GM12878 (cell line): ENCODE results near the gene PNMT. TPM values are rescaled to one million over a fixed set of nuclear protein-coding genes. Genes with fewer than 3 reads are reported as not detected.

Experiments
- BHLHE40 ChIP-seq, 2 experiments: fragments of 450-650 bp in 1 of 2; IDR thresholded peaks; 2 replicates each; pipeline ENCODE4 v1.6.1; 2011 to 2017; ENCODE audit warnings: low read depth in 2 of 2, borderline replicate concordance in 1 of 2, improper control_type of control experiment in 1 of 2, low read length in 1 of 2, mild to moderate bottlenecking in 1 of 2
- CBX3 ChIP-seq: fragments of 200-600 bp; sonication (generic); IDR thresholded peaks from 2 replicates; pipeline ENCODE4 v1.6.1; 2016; ENCODE audit warnings: low read depth, borderline replicate concordance
- CBX5 ChIP-seq: sonication (generic); IDR thresholded peaks from 2 replicates; pipeline ENCODE4 v1.6.1; 2016; ENCODE audit warnings: low read depth, moderate library complexity, mild to moderate bottlenecking, inconsistent platforms
- CEBPZ ChIP-seq: fragments of 150-350 bp; IDR thresholded peaks from 2 replicates; pipeline ENCODE4 v1.6.1; 2016; ENCODE audit warnings: low read depth, low read length
- EED ChIP-seq: sonication (generic); IDR thresholded peaks from 2 replicates; pipeline ENCODE4 v1.6.1; 2016; ENCODE audit warnings: antibody characterized with exemption, low read depth
- EP300 ChIP-seq, 2 experiments: fragments of 150-350 bp in 1 of 2; IDR thresholded peaks; 2 replicates each; pipeline ENCODE4 v1.6.1; 2011 to 2012; ENCODE audit warnings: low read depth in 2 of 2, low read length in 2 of 2, borderline replicate concordance in 1 of 2, improper control_type of control experiment in 1 of 2, inconsistent platforms in 1 of 2; ENCODE audit not compliant: control insufficient read depth in 1 of 2
- GABPA ChIP-seq: IDR thresholded peaks from 2 replicates; pipeline ENCODE4 v1.6.1; 2014; ENCODE audit warnings: antibody characterized with exemption, low read depth, mild to moderate bottlenecking, inconsistent platforms
- HSF1 ChIP-seq: fragments of 150-350 bp; IDR thresholded peaks from 2 replicates; pipeline ENCODE4 v1.6.1; 2014; ENCODE audit warnings: mild to moderate bottlenecking, low read depth, low read length
- IRF4 ChIP-seq: IDR thresholded peaks from 2 replicates; pipeline ENCODE4 v1.6.1; 2011; ENCODE audit warnings: low read depth, low read length
- IRF5 ChIP-seq: fragments of 450-650 bp; IDR thresholded peaks from 2 replicates; pipeline ENCODE4 v1.6.1; 2017; ENCODE audit warnings: borderline replicate concordance
- LARP7 ChIP-seq: fragments of 450-650 bp; IDR thresholded peaks from 2 replicates; pipeline ENCODE4 v1.6.1; 2017; ENCODE audit warnings: mild to moderate bottlenecking
- MTA2 ChIP-seq: fragments of 450-650 bp; IDR thresholded peaks from 2 replicates; pipeline ENCODE4 v1.6.1; 2016; ENCODE audit warnings: low read depth, mild to moderate bottlenecking, moderate library complexity
- MTA3 ChIP-seq: IDR thresholded peaks from 2 replicates; pipeline ENCODE4 v1.6.1; 2012; ENCODE audit warnings: low read length, inconsistent platforms, borderline replicate concordance
- POLR2AphosphoS2 ChIP-seq: IDR thresholded peaks from 2 replicates; pipeline ENCODE4 v1.6.1; 2011; ENCODE audit warnings: low read depth, mild to moderate bottlenecking, low read length, improper control_type of control experiment, moderate library complexity
- REST ChIP-seq: IDR thresholded peaks from 2 replicates; pipeline ENCODE4 v1.6.1; 2012; ENCODE audit warnings: mild to moderate bottlenecking, low read depth, low read length
- STAT3 ChIP-seq: IDR thresholded peaks from 2 replicates; pipeline ENCODE4 v1.6.1; 2011; ENCODE audit warnings: low read depth, low read length, improper control_type of control experiment
- TCF7 ChIP-seq: IDR thresholded peaks from 2 replicates; pipeline ENCODE4 v1.6.1; 2014; ENCODE audit warnings: antibody characterized with exemption, borderline replicate concordance
- ZZZ3 ChIP-seq: IDR thresholded peaks from 2 replicates; pipeline ENCODE4 v1.6.1; 2011; ENCODE audit warnings: low read depth; ENCODE audit not compliant: control insufficient read depth, insufficient read length
- polyA plus RNA-seq, 11 experiments: library from polyadenylated mRNA; depleted of rRNA in 4 of 11; unstranded in 6 of 11; stranded (reverse) in 5 of 11; fragments of >200 nt; fragmentation: Nextera tagmentation in 4 of 11; fragmentation: Illumina TruSeq in 1 of 11; extraction: Ambion mirVana in 4 of 11; extraction: Trizol in 1 of 11; gene quantifications; 1 replicate in 1 of 11; 2 replicates in 10 of 11; pipeline versions ENCODE4 v1.2.1 to v1.2.3, GENCODE V29; 2011 to 2016; ENCODE audit warnings: inconsistent platforms in 2 of 11, missing spikeins in 2 of 11, low read depth in 1 of 11
- total RNA-seq, 4 experiments: library from RNA; depleted of rRNA in 3 of 4; stranded (reverse); fragments of >200 nt in 3 of 4; fragmentation: Illumina TruSeq in 1 of 4; extraction: Trizol in 1 of 4; gene quantifications; 2 replicates each; pipeline versions ENCODE4 v1.2.1 to v1.2.3, GENCODE V29; 2013 to 2021

The PNMT gene
- total and polyA plus RNA-seq, 10 of the 15 experiments (the other 5 are each of a cell fraction or from before 2014, with no cell fraction given): not detected

- TF ChIP-seq REST: no peak
- peak; percentile 46; the same call in 1 of the 2 replicates for TF ChIP-seq EED
- no peak for TF ChIP-seq HSF1
- no peak for TF ChIP-seq IRF4
- no peak for TF ChIP-seq POLR2AphosphoS2
- TF ChIP-seq CBX3: no peak
- TF ChIP-seq MTA3: no peak
- peak; percentile 11 to 70; a peak in 1 of 4 replicates for TF ChIP-seq BHLHE40 (IDR thresholded peaks at IDR 0.05; ENCODE audit: borderline replicate concordance in 1 of 2, low read depth in 2 of 2, low read length in 1 of 2)
- TF ChIP-seq ZZZ3: no peak
- no peak for TF ChIP-seq GABPA
- 0 out of 2 replicates have a peak, but pooled peaks have one; percentile 19 for TF ChIP-seq LARP7
- no peak for TF ChIP-seq STAT3
- no peak for TF ChIP-seq TCF7
- TF ChIP-seq IRF5: no peak
- TF ChIP-seq MTA2: peak; percentile 32; the same call in 1 of the 2 replicates
- 0 out of 4 replicates have a peak, but pooled peaks of 1 of the 2 experiments have one; percentile 32 for TF ChIP-seq EP300 (IDR thresholded peaks at IDR 0.05; ENCODE audit: borderline replicate concordance in 1 of 2, control insufficient read depth in 1 of 2, low read depth in 2 of 2, low read length in 2 of 2)
- no peak for TF ChIP-seq CBX5
- TF ChIP-seq CEBPZ: no peak
Observed at GRCh38 chr17:39676198-39676819, 8.1 kb downstream of the PNMT start (continued).
